ENCODE results near the gene PDE9A.

PDE9A gene

DNA sequence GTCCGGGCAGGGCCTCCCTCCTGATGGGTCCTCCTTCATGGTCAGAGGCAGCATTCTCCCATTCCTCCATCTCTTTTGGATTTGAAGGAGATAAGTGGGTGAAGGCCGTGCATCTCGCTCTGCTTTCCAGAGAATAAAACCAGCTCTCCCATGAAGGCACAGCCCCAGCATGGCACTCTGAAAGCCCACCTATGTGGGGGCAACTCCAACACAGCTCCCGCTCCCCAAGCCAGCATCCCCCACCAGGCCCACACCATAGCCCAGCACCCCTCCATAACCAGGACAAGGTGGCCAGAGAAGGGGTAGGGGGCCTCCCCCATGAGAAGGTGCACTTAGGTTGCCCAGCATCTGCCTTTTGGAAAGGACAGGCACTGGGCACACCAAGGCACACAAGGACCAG, 112.2 kb downstream of the PDE9A start:
- Histone ChIP-seq H3K27me3 (ENCODE audit: control insufficient read depth, insufficient read depth, low read length, poor library complexity, severe bottlenecking) (no peaks in the 10 kb centered on the region), H3K27ac (ENCODE audit: insufficient read depth, low read depth, low read length, poor library complexity, severe bottlenecking) (no peak overlapping the region), H3K36me3 (ENCODE audit: control insufficient read depth, insufficient read depth, low read length) (peaks cover 35% of the 10 kb centered on the region), H3K4me1 (ENCODE audit: control insufficient read depth, insufficient read depth, low read length) (no peaks in the 10 kb centered on the region), H3K4me3 (ENCODE audit: insufficient read depth, low read depth, low read length) (no peak overlapping the region), H3K9me3 (ENCODE audit: control insufficient read depth, low read length) (no peaks in the 10 kb centered on the region)
- WGBS, 2 experiments, result 91 to 96% methylated on average over 4 of the region's 4 CpGs

DNA sequence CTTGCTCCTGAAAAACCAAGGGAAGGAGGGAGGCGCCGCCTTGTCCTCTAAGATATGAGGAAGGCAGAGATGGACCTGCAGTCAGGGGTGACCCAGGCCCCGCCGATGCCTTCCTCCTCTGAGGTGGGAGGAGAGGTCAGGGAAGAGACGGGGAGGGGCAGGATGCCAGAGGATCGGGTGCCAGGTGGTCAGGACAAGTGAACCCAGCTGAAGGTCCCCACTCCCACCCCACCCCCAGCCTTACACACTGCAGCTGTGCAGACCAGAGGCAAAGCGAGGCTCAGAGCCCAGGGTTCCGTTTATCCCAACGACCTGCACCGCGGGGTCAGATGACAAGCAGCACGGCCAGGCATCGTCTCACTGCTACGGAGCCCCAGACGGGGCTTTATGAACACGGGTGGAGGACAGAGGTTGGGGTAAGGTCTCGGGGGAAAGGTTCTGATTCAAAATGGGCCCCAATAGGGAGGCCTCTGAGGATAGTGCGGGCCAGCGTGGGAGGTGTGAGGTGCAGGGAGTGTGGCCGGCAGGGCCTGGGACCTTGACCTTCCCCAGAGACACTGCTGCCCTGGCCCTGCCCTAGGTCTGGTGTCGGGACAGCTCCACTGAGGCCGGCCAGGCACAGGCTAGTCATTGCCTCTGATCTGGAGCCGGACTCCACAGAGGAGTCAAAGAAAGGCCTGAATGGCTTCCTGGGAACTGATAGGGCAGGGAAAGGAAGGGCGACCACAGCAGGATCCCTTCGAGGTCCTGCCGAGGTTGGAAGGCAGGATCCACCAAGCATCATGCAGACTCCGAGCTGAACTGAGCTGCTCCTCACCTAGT, 113.5 kb downstream of the PDE9A start:
- 91 to 92% methylated on average over 26 to 27 of the region's 27 CpGs for WGBS, 2 experiments
- Histone ChIP-seq H3K4me1 (ENCODE audit: control insufficient read depth, insufficient read depth, low read length) (no peaks in the 10 kb centered on the region), H3K9me3 (ENCODE audit: control insufficient read depth, low read length) (no peaks in the 10 kb centered on the region), H3K27ac (ENCODE audit: insufficient read depth, low read depth, low read length, poor library complexity, severe bottlenecking) (no peak overlapping the region), H3K4me3 (ENCODE audit: insufficient read depth, low read depth, low read length) (no peak overlapping the region), H3K36me3 (ENCODE audit: control insufficient read depth, insufficient read depth, low read length) (peaks cover 39% of the 10 kb centered on the region), H3K27me3 (ENCODE audit: control insufficient read depth, insufficient read depth, low read length, poor library complexity, severe bottlenecking) (no peaks in the 10 kb centered on the region)

DNA sequence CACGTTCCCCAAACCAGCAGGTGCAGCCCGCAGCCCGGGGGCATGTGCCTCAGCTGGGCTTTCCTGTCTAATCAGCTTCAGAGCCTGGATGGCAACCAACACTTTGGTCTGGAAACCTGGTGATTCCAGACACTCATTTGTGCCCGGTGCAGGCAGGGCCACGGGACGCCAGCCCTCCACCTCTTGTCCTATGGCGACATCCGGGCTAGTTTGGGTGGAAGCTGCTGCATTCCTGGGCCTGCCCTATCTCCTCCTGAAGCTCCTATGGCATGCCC, 114.1 kb downstream of the PDE9A start:
- 95 to 96% methylated on average over 8 of the region's 8 CpGs for WGBS, 2 experiments
- Histone ChIP-seq H3K27me3 (ENCODE audit: control insufficient read depth, insufficient read depth, low read length, poor library complexity, severe bottlenecking) (no peaks in the 10 kb centered on the region), H3K36me3 (ENCODE audit: control insufficient read depth, insufficient read depth, low read length) (peaks cover 39% of the 10 kb centered on the region), H3K4me1 (ENCODE audit: control insufficient read depth, insufficient read depth, low read length) (no peaks in the 10 kb centered on the region), H3K9me3 (ENCODE audit: control insufficient read depth, low read length) (no peaks in the 10 kb centered on the region), H3K4me3 (ENCODE audit: insufficient read depth, low read depth, low read length) (no peak overlapping the region), H3K27ac (ENCODE audit: insufficient read depth, low read depth, low read length, poor library complexity, severe bottlenecking) (no peak overlapping the region)

DNA sequence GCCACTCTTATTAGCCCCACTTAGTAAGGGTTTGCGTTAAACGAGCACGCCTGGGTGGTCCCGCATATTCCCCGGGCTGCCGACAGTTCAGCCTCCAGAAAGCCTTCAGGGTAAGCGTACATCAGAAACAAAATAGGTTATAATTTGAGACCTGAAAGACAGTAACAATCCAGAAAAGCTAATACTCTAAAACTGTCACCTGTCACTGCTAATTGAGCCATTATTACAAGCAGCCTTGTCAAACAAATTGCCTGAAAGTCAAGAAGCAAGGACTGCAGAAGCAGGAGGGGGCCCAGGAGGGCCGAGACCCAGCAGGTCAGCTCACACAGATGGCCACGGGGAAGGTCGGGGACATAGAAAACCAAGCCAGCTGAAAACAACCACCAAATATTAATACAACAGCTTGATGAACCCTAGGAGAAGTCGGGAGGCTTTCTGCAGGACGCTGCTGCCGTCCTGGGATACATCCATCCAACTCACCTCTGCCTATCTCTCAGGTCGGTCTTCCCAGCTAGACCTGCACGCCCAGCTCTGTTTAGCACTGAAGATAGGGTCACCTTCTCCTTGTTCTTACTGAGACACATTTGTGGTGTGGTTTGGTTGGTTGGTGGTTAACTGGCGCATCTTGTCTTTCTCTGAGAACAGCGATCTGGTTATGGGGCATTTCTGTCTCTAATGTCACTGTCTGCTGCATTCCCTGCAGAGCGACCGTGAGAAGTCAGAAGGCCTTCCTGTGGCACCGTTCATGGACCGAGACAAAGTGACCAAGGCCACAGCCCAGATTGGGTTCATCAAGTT, 115.1 kb downstream of the PDE9A start:
- H3K27ac ChIP-seq (ENCODE audit: insufficient read depth, low read depth, low read length, poor library complexity, severe bottlenecking), result no peak overlapping the region
- H3K4me1 ChIP-seq (ENCODE audit: control insufficient read depth, insufficient read depth, low read length), result no peaks in the 10 kb centered on the region
- H3K27me3 ChIP-seq (ENCODE audit: control insufficient read depth, insufficient read depth, low read length, poor library complexity, severe bottlenecking), result no peaks in the 10 kb centered on the region
- H3K4me3 ChIP-seq (ENCODE audit: insufficient read depth, low read depth, low read length), result no peak overlapping the region
- H3K9me3 ChIP-seq (ENCODE audit: control insufficient read depth, low read length), result no peaks in the 10 kb centered on the region
- peaks cover 43% of the 10 kb centered on the region for H3K36me3 ChIP-seq (ENCODE audit: control insufficient read depth, insufficient read depth, low read length)
- WGBS, 2 experiments, result 90 to 91% methylated on average over 21 of the region's 21 CpGs

DNA sequence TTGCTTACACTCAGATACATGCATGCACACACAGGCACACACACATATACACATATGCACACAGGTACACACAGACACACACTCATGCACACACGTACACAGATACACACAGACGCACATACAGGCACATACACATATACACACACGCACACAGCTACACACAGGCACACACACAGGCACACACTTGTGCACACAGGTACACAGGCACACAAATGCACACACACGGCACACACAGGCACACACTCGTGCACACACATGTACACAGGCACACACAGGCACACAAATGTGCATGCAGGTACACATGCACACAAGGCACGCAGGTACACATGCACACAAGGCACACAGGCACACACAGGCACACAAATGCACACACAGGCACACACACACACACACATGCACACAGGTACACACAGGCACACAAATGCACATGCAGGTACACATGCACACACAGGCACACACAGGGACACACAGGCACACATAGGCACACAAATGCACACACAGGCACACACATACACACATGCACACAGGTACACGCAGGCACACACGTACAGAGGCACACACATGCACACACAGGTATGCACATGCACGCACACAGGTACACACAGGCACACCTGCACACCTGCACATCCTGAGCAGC, 115.9 kb downstream of the PDE9A start:
- Histone ChIP-seq H3K27me3 (ENCODE audit: control insufficient read depth, insufficient read depth, low read length, poor library complexity, severe bottlenecking) (no peaks in the 10 kb centered on the region), H3K4me3 (ENCODE audit: insufficient read depth, low read depth, low read length) (no peak overlapping the region), H3K36me3 (ENCODE audit: control insufficient read depth, insufficient read depth, low read length) (peaks cover 43% of the 10 kb centered on the region), H3K27ac (ENCODE audit: insufficient read depth, low read depth, low read length, poor library complexity, severe bottlenecking) (no peak overlapping the region), H3K9me3 (ENCODE audit: control insufficient read depth, low read length) (no peaks in the 10 kb centered on the region), H3K4me1 (ENCODE audit: control insufficient read depth, insufficient read depth, low read length) (no peaks in the 10 kb centered on the region)
- 59 to 62% methylated on average over 9 of the region's 9 CpGs for WGBS, 2 experiments

DNA sequence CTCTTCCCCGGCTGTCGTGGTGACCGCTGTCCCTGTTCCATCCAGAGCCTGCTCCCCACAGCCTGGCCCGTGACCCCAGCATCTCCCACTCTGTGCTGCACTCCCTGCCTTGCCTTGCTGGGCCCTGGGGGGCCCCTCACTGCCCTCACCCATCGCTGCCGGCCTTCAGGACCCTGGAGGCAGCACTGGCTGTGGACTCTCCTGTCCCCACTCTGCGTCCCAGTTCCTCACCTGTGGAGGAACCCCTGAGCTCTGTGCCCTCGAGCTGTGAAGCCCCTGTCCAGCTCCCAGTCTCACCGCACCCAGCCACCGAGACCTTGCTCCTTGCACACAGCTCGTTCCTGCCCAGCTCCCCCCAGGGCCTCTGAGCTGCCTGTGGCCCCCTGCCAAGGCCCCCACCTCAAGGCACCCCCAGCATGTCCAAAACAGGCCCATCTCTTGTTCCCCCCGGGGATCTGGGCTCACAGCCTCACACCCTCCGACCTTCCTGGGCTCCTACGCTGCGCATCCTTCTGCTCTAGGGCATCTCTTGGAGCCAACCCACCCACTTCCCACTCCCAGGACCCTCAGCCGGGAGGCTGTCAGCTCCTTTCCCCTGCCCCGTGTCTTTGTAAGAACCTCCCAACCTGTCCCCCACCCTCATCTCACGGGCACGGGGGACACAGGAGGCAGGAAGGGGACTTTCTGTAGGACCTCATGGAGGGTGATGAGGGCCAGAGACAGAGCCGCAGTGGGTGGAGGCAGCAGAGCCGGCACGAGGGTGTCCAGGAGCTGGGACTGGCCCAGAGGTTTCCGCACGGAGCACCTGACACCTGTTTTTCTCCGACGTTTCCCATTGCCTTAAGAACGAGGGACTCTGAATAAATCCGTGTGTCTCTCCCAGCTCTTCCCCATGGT, 116.6 kb downstream of the PDE9A start:
- Histone ChIP-seq H3K4me3 (ENCODE audit: insufficient read depth, low read depth, low read length) (no peak overlapping the region), H3K4me1 (ENCODE audit: control insufficient read depth, insufficient read depth, low read length) (no peaks in the 10 kb centered on the region), H3K27ac (ENCODE audit: insufficient read depth, low read depth, low read length, poor library complexity, severe bottlenecking) (no peak overlapping the region), H3K9me3 (ENCODE audit: control insufficient read depth, low read length) (no peaks in the 10 kb centered on the region), H3K27me3 (ENCODE audit: control insufficient read depth, insufficient read depth, low read length, poor library complexity, severe bottlenecking) (no peaks in the 10 kb centered on the region), H3K36me3 (ENCODE audit: control insufficient read depth, insufficient read depth, low read length) (peaks cover 44% of the 10 kb centered on the region)
- WGBS, 2 experiments, result 94 to 95% methylated on average over 28 of the region's 28 CpGs

DNA sequence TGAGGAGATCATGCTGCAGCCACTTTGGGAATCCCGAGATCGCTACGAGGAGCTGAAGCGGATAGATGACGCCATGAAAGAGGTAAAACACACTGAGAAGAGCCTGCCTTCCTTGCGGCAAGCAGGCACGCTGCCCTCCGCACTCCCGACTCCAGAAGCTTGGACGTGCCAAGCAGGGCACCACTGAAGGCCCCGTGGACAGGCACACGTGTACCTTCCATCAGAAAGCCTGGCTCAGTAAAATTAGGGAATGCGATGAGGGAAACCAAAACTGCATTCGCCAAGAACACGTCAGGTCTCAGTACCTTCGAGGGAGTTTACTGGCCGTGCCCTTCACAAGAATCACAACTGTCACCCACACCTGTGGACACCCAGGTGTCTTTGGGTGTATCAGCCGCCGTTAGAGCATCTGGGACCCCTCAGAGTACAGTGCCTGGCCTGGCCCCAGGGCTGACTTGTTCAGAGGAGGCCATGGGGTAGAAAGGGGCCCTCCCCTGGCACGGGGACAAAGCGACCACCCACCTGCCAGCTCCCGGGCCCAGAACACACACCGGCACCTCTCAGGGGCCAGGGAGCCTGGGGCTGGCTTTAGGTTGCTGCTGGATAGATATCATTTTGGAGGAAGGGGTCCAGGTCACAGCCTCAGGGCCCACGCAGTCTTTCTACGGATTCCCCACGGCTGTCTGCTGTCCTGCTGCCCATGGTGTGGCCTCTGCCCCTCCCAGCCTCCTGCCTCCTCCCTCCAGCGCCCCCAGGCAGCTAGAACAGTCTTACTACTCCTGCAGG, 117.5 kb downstream of the PDE9A start:
- H3K4me3 ChIP-seq (ENCODE audit: insufficient read depth, low read depth, low read length), result no peak overlapping the region
- no peaks in the 10 kb centered on the region for H3K27me3 ChIP-seq (ENCODE audit: control insufficient read depth, insufficient read depth, low read length, poor library complexity, severe bottlenecking)
- no peak overlapping the region for H3K27ac ChIP-seq (ENCODE audit: insufficient read depth, low read depth, low read length, poor library complexity, severe bottlenecking)
- 95% methylated on average over 27 of the region's 27 CpGs for WGBS, 2 experiments
- peaks cover 53% of the 10 kb centered on the region for H3K36me3 ChIP-seq (ENCODE audit: control insufficient read depth, insufficient read depth, low read length)
- no peaks in the 10 kb centered on the region for H3K9me3 ChIP-seq (ENCODE audit: control insufficient read depth, low read length)
- no peaks in the 10 kb centered on the region for H3K4me1 ChIP-seq (ENCODE audit: control insufficient read depth, insufficient read depth, low read length)

DNA sequence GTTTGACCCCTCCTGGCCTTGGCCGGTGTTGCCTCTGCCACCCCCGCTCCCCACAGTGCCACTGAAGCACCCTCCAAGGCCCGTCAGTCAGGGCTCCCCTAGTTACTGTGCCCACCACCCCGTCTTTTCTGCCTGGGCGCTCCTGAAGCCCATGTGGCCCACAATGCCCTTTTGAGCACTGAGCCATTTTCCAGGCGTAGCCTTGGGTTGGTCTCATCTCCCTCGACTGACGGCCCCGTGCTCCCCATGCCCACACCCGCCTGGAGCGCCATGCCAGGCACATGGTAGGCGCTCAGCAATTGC, 118.0 kb downstream of the PDE9A start:
- Histone ChIP-seq H3K27me3 (ENCODE audit: control insufficient read depth, insufficient read depth, low read length, poor library complexity, severe bottlenecking) (no peaks in the 10 kb centered on the region), H3K4me1 (ENCODE audit: control insufficient read depth, insufficient read depth, low read length) (no peaks in the 10 kb centered on the region), H3K36me3 (ENCODE audit: control insufficient read depth, insufficient read depth, low read length) (peaks cover 53% of the 10 kb centered on the region), H3K4me3 (ENCODE audit: insufficient read depth, low read depth, low read length) (no peak overlapping the region), H3K9me3 (ENCODE audit: control insufficient read depth, low read length) (no peaks in the 10 kb centered on the region), H3K27ac (ENCODE audit: insufficient read depth, low read depth, low read length, poor library complexity, severe bottlenecking) (no peak overlapping the region)
- 96% methylated on average over 12 of the region's 12 CpGs for WGBS, 2 experiments

DNA sequence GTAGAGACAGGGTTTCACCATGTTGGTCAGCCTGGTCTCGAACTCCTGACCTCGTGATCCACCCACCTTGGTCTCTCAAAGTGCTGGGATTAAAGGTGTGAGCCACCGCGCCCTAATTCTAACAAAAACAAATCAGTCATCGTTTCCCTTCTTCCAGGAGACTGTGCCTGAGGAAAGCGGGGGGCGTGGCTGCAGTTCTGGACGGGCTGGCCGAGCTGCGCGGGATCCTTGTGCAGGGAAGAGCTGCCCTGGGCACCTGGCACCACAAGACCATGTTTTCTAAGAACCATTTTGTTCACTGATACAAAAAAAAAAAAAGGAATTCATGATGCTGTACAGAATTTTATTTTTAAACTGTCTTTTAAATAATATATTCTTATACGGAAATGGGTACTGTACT, 121.7 kb downstream of the PDE9A start:
- Histone ChIP-seq H3K36me3 (ENCODE audit: control insufficient read depth, insufficient read depth, low read length) (peaks cover 31% of the 10 kb centered on the region), H3K9me3 (ENCODE audit: control insufficient read depth, low read length) (no peaks in the 10 kb centered on the region), H3K27me3 (ENCODE audit: control insufficient read depth, insufficient read depth, low read length, poor library complexity, severe bottlenecking) (peaks cover 7% of the 10 kb centered on the region), H3K4me3 (ENCODE audit: insufficient read depth, low read depth, low read length) (no peak overlapping the region), H3K27ac (ENCODE audit: insufficient read depth, low read depth, low read length, poor library complexity, severe bottlenecking) (no peak overlapping the region), H3K4me1 (ENCODE audit: control insufficient read depth, insufficient read depth, low read length) (peaks cover 11% of the 10 kb centered on the region)
- WGBS, 2 experiments, result 94 to 96% methylated on average over 12 of the region's 12 CpGs
